ENCODE measurements around the gene CRTC3. TPM values are rescaled to one million over a fixed set of nuclear protein-coding genes. Genes with fewer than 3 reads are reported as not detected.

The CRTC3 gene
- total RNA-seq, 2 donors from 2014 or later: 44.1 to 69.4 TPM

- H3K27ac Mint-ChIP-seq: no peak overlapping the region
- ATAC-seq (no peak), DNase-seq (ENCODE audit: low spot score) (no peak)
- H3K9me3 Mint-ChIP-seq: no peaks in the 10 kb centered on the region
- H3K4me1 Mint-ChIP-seq (ENCODE audit: low read depth in 2 of 2): peaks cover 0 to 8% of the 10 kb centered on the region in 2 donors
- H3K4me3 Mint-ChIP-seq: no peak overlapping the region
- no peaks in the 10 kb centered on the region for H3K27me3 Mint-ChIP-seq
- peaks cover 6% of the 10 kb centered on the region for H3K36me3 Mint-ChIP-seq
Measured at GRCh38 chr15:90640862-90641261, 111.1 kb downstream of the CRTC3 start.

GRCh38 chr15:90641581-90642463, 112.1 kb downstream of the CRTC3 start:
- ATAC-seq: peak in 1 of 2 donors; percentile 30
- no peak overlapping the region for H3K27ac Mint-ChIP-seq
- no peaks in the 10 kb centered on the region for H3K27me3 Mint-ChIP-seq
- peaks cover 6% of the 10 kb centered on the region for H3K36me3 Mint-ChIP-seq
- no peaks in the 10 kb centered on the region for H3K9me3 Mint-ChIP-seq
- H3K4me3 Mint-ChIP-seq: no peak overlapping the region
- DNase-seq (ENCODE audit: low spot score): no peak
- peaks cover 0 to 15% of the 10 kb centered on the region in 2 donors for H3K4me1 Mint-ChIP-seq (ENCODE audit: low read depth in 2 of 2)

- ATAC-seq (peak in 1 of 2 donors; percentile 40), DNase-seq (ENCODE audit: low spot score) (no peak)
- Mint-ChIP-seq H3K4me1 (ENCODE audit: low read depth in 2 of 2) (peaks cover under 1 to 16% of the 10 kb centered on the region in 2 donors), H3K27me3 (no peaks in the 10 kb centered on the region), H3K9me3 (no peaks in the 10 kb centered on the region), H3K27ac (no peak overlapping the region), H3K4me3 (no peak overlapping the region), H3K36me3 (peaks cover 5% of the 10 kb centered on the region)
Measured at GRCh38 chr15:90642464-90643300, 113.0 kb downstream of the CRTC3 start.

- Mint-ChIP-seq H3K4me1 (ENCODE audit: low read depth in 2 of 2) (peaks cover 6 to 21% of the 10 kb centered on the region in 2 donors), H3K9me3 (no peaks in the 10 kb centered on the region), H3K36me3 (no peaks in the 10 kb centered on the region), H3K27me3 (no peaks in the 10 kb centered on the region), H3K4me3 (no peak overlapping the region), H3K27ac (no peak overlapping the region)
- DNase-seq (ENCODE audit: low spot score) (no peak), ATAC-seq (no peak)
Measured at GRCh38 chr15:90643301-90643632, 113.5 kb downstream of the CRTC3 start.

- DNase-seq (ENCODE audit: low spot score) (no peak), ATAC-seq (no peak)
- peaks cover 17 to 30% of the 10 kb centered on the region in 2 donors for H3K4me1 Mint-ChIP-seq (ENCODE audit: low read depth in 2 of 2)
- no peaks in the 10 kb centered on the region for H3K36me3 Mint-ChIP-seq
- H3K4me3 Mint-ChIP-seq: no peak overlapping the region
- no peaks in the 10 kb centered on the region for H3K27me3 Mint-ChIP-seq
- H3K9me3 Mint-ChIP-seq: no peaks in the 10 kb centered on the region
- H3K27ac Mint-ChIP-seq: peak overlapping the region in 1 of 2 donors; percentile 59
Measured at GRCh38 chr15:90644526-90644925, 114.8 kb downstream of the CRTC3 start.

- DNase-seq (ENCODE audit: low spot score) (no peak), ATAC-seq (no peak)
- H3K36me3 Mint-ChIP-seq: no peaks in the 10 kb centered on the region
- H3K27ac Mint-ChIP-seq: peak overlapping the region; percentile 13 to 59
- no peaks in the 10 kb centered on the region for H3K27me3 Mint-ChIP-seq
- no peak overlapping the region for H3K4me3 Mint-ChIP-seq
- no peaks in the 10 kb centered on the region for H3K9me3 Mint-ChIP-seq
- peaks cover 23 to 33% of the 10 kb centered on the region in 2 donors for H3K4me1 Mint-ChIP-seq (ENCODE audit: low read depth in 2 of 2)
Measured at GRCh38 chr15:90644952-90645725, 115.4 kb downstream of the CRTC3 start.

GRCh38 chr15:90645873-90646575, 116.3 kb downstream of the CRTC3 start:
- DNase-seq (ENCODE audit: low spot score) (no peak), ATAC-seq (no peak)

GRCh38 chr15:90646662-90647305, 117.1 kb downstream of the CRTC3 start:
- Mint-ChIP-seq H3K27me3 (no peaks in the 10 kb centered on the region), H3K9me3 (no peaks in the 10 kb centered on the region), H3K4me3 (no peak overlapping the region), H3K4me1 (ENCODE audit: low read depth in 2 of 2) (peaks cover 26 to 35% of the 10 kb centered on the region in 2 donors), H3K27ac (peak overlapping the region; percentile 13 to 59), H3K36me3 (no peaks in the 10 kb centered on the region)
- DNase-seq (ENCODE audit: low spot score) (no peak), ATAC-seq (no peak)

More at GRCh38 chr15:90645873-90646575, 116.3 kb downstream of the CRTC3 start:
- peak overlapping the region; percentile 13 to 59 for H3K27ac Mint-ChIP-seq
- H3K27me3 Mint-ChIP-seq: no peaks in the 10 kb centered on the region
- no peak overlapping the region for H3K4me3 Mint-ChIP-seq
- peaks cover 26 to 35% of the 10 kb centered on the region in 2 donors for H3K4me1 Mint-ChIP-seq (ENCODE audit: low read depth in 2 of 2)
- H3K36me3 Mint-ChIP-seq: no peaks in the 10 kb centered on the region
- H3K9me3 Mint-ChIP-seq: no peaks in the 10 kb centered on the region

- H3K9me3 Mint-ChIP-seq: no peaks in the 10 kb centered on the region
- DNase-seq (ENCODE audit: low spot score) (no peak), ATAC-seq (no peak)
- no peaks in the 10 kb centered on the region for H3K36me3 Mint-ChIP-seq
- peak overlapping the region in 1 of 2 donors; percentile 94 for H3K27ac Mint-ChIP-seq
- H3K4me3 Mint-ChIP-seq: no peak overlapping the region
- H3K27me3 Mint-ChIP-seq: no peaks in the 10 kb centered on the region
- peaks cover 26 to 35% of the 10 kb centered on the region in 2 donors for H3K4me1 Mint-ChIP-seq (ENCODE audit: low read depth in 2 of 2)
Measured at GRCh38 chr15:90647326-90647725, 117.6 kb downstream of the CRTC3 start.

- peaks cover 26 to 35% of the 10 kb centered on the region in 2 donors for H3K4me1 Mint-ChIP-seq (ENCODE audit: low read depth in 2 of 2)
- H3K9me3 Mint-ChIP-seq: no peaks in the 10 kb centered on the region
Measured at GRCh38 chr15:90648137-90649070, 118.7 kb downstream of the CRTC3 start.

GRCh38 chr15:90650117-90650955, 120.6 kb downstream of the CRTC3 start:
- peak overlapping the region; percentile 36 for H3K4me3 Mint-ChIP-seq
- peak overlapping the region; percentile 94 to 98 for H3K27ac Mint-ChIP-seq
- H3K4me1 Mint-ChIP-seq (ENCODE audit: low read depth in 2 of 2): peaks cover 34 to 36% of the 10 kb centered on the region in 2 donors
- DNase-seq (ENCODE audit: low spot score): no peak
- ATAC-seq: no peak
- H3K27me3 Mint-ChIP-seq: no peaks in the 10 kb centered on the region
- H3K9me3 Mint-ChIP-seq: no peaks in the 10 kb centered on the region
- H3K36me3 Mint-ChIP-seq: no peaks in the 10 kb centered on the region

More at GRCh38 chr15:90648137-90649070, 118.7 kb downstream of the CRTC3 start:
- Mint-ChIP-seq H3K36me3 (no peaks in the 10 kb centered on the region), H3K27ac (peak overlapping the region; percentile 94 to 98), H3K4me3 (peak overlapping the region; percentile 86), H3K27me3 (no peaks in the 10 kb centered on the region)
- DNase-seq (ENCODE audit: low spot score) (peak; percentile 85), ATAC-seq (peak; percentile 88 to 89)
